Activated CD8-positive, alpha-beta memory T cell treated with anti-CD3 and anti-CD28 coated beads, Interleukin-2, amount 10 ng/mL, durations not matched to agents 7 days and 5 days (primary cell): ENCODE measurements around the gene IFT52. TPM values are rescaled to one million over a fixed set of nuclear protein-coding genes. Genes with fewer than 3 reads are reported as not detected.

Experiments
- ATAC-seq: fragments of 150-1000 bp; cut with Tn5 transposase; one replicate; pipeline ENCODE4 v1.10.0; 2021; ENCODE audit warnings: moderate library complexity
- CTCF ChIA-PET: fragments of 350-600 bp; sonication (Branson Sonifier 250); formaldehyde crosslinking; loops from one replicate; lab custom pipeline; 2021; ENCODE audit warnings: antibody characterized with exemption; lab: Charles Lee
- DNase-seq: peaks from one replicate; pipeline ENCODE4 v3.0.0-alpha.2; 2020
- H3K27ac Mint-ChIP-seq: one replicate; pipeline ENCODE4 v1.8.0; 2021; ENCODE audit warnings: mild to moderate bottlenecking, mixed read lengths
- H3K27me3 Mint-ChIP-seq: one replicate; pipeline ENCODE4 v1.8.0; 2021; ENCODE audit warnings: mixed read lengths
- H3K36me3 Mint-ChIP-seq: one replicate; pipeline ENCODE4 v1.8.0; 2021; ENCODE audit warnings: mild to moderate bottlenecking, mixed read lengths
- H3K4me1 Mint-ChIP-seq: one replicate; pipeline ENCODE4 v1.8.0; 2021; ENCODE audit warnings: mixed read lengths
- H3K4me3 Mint-ChIP-seq: one replicate; pipeline ENCODE4 v1.8.0; 2021; ENCODE audit warnings: mild to moderate bottlenecking, moderate library complexity, mixed read lengths
- H3K9me3 Mint-ChIP-seq: one replicate; pipeline ENCODE4 v1.8.0; 2022; ENCODE audit warnings: low read depth, mixed read lengths
- total RNA-seq, 2 experiments: library from RNA; stranded (reverse); gene quantifications; one replicate each; pipeline ENCODE4 v1.2.3, GENCODE V29; 2021

The IFT52 gene
- total RNA-seq, 2 experiments from 2014 or later = 15.9 to 18.3 TPM

DNA sequence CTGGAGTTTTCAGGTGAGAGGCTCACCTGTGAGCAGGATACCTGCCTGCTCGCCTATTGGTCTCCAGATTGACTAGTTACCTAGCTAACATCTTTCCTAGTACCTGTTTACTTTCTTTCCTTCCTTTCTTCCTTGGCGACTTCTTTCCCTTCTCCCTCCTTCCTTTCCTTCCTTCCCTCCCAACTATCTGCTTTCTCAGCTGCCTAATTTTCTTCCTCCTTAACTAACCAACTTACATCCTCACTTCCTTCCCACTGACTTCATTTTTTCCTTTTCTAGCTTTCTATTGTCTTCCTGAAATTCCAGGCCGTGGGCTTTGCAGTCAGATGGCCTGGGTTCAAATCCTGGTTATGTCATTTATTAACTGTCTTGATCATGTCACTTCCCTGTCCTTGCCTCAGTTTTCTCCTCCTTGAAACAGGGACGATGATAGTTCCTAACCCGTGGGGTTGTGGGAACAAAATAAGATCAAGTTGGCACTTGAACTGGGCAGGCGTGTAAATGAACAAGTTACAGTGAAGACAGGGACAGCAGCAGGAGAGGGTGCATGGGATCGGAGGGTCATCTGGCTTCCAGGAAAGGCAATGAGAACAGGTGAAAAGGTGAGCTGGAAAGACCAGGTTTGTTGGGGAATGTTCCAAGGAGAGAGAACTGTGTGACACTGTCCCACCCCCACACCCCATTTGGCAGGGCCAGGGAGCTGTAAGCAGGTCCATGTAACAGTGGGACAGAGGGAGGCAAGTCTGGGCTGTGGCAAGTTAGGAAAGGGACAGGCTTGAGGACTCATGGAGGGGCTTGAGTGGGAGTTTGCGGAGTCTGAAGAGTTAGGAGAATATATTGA, 31.4 kb upstream of the IFT52 start:
- DNase-seq (no peak), ATAC-seq (no peak)
- no peaks in the 10 kb centered on the region for H3K9me3 Mint-ChIP-seq
- no peak overlapping the region for H3K27ac Mint-ChIP-seq
- H3K4me3 Mint-ChIP-seq = no peak overlapping the region
- no peaks in the 10 kb centered on the region for H3K4me1 Mint-ChIP-seq
- no peaks in the 10 kb centered on the region for H3K27me3 Mint-ChIP-seq
- H3K36me3 Mint-ChIP-seq = no peaks in the 10 kb centered on the region
- CTCF ChIA-PET = interaction anchor here (1.1 kb wide), 1 partner anchor 21 kb away, joined by 4 read pairs; no protein-coding TSS in a partner anchor

DNA sequence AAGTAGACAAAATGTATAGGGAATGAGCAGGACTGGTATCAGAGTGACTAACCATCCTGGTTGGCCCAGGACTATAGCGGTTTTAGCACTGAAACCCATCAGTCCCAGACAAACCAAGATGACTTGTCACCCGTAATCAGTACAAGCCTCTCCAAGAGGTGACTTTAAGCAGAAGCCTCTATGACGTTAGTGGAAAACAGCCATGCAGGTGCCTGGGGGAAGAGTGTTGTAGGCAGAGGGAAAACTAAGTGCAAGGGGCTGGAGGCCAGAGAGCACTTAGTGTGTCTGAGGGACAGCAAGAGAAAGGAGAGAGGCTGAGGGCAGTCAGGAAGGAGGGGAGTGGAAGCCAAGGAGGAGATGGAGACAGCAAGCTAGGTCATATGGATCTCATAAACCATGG, 29.8 kb upstream of the IFT52 start:
- Mint-ChIP-seq H3K36me3 (no peaks in the 10 kb centered on the region), H3K4me1 (no peaks in the 10 kb centered on the region), H3K27ac (no peak overlapping the region), H3K27me3 (no peaks in the 10 kb centered on the region), H3K9me3 (no peaks in the 10 kb centered on the region), H3K4me3 (no peak overlapping the region)
- no peak for ATAC-seq
- CTCF ChIA-PET = no interaction called here
- no peak for DNase-seq

DNA sequence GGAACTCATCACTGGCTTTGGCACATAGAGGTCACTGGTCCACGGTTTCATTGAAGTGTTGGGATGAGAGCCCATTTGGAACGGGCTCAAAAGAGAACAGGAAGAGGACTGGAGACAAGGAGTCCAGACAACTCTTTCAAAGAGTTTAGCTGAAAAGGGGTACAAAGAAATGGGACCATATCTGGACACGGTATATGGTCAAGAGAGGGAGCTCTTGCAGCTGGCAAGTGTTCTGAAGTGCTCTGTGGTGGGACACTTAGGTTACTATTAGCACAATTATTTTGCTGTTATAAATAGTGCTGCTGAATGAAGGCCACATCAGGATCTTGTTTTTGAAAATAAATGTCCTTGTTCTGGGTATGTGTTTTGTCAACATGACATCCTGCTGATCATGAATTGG, 27.3 kb upstream of the IFT52 start:
- Mint-ChIP-seq H3K4me3 (no peak overlapping the region), H3K27me3 (no peaks in the 10 kb centered on the region), H3K27ac (no peak overlapping the region), H3K4me1 (no peaks in the 10 kb centered on the region), H3K9me3 (no peaks in the 10 kb centered on the region), H3K36me3 (no peaks in the 10 kb centered on the region)
- CTCF ChIA-PET = no interaction called here
- no peak for DNase-seq
- no peak for ATAC-seq

DNA sequence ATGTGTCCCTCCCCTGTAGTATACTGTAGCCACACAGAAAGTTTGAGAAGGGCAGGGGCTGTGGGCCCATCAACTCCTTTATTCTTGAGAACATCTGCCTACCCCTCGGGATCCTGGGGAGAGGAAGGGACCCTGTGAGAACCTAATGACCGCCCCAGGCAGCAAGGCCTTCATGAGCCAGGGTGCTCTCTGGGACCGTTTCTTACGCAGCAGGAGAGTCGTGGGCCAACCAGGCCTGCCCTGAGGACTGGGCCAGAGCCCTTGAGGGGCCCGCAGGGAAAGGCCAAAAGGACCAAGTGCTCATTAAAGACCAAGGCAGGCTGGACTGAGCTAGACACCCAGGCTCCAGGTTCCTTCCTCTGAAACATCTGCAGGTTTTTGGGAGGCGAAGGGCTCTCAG, 26.7 kb upstream of the IFT52 start:
- no peak for ATAC-seq
- no peaks in the 10 kb centered on the region for H3K4me1 Mint-ChIP-seq
- no peak for DNase-seq
- H3K27ac Mint-ChIP-seq = no peak overlapping the region
- no peaks in the 10 kb centered on the region for H3K36me3 Mint-ChIP-seq
- CTCF ChIA-PET = no interaction called here
- H3K27me3 Mint-ChIP-seq = no peaks in the 10 kb centered on the region
- no peaks in the 10 kb centered on the region for H3K9me3 Mint-ChIP-seq
- H3K4me3 Mint-ChIP-seq = no peak overlapping the region

DNA sequence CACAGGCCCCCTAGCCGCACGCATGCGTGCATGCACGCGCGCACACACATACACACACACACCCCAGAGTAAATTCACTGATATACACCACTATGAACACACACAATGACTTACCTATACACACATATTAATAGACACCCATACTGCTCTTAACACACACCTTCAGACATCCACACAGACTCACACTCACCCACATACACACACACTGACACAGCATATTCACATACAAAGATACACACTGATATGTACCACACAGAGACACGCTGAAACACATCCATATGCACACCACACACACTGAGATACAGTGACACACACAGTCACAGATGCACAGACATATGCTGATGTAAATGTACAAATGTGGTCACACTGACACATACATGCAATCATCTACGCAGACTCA, 26.3 kb upstream of the IFT52 start:
- DNase-seq (no peak), ATAC-seq (no peak)
- Mint-ChIP-seq H3K36me3 (no peaks in the 10 kb centered on the region), H3K9me3 (no peaks in the 10 kb centered on the region), H3K27ac (no peak overlapping the region), H3K27me3 (no peaks in the 10 kb centered on the region), H3K4me3 (no peak overlapping the region), H3K4me1 (no peaks in the 10 kb centered on the region)
- CTCF ChIA-PET = no interaction called here

DNA sequence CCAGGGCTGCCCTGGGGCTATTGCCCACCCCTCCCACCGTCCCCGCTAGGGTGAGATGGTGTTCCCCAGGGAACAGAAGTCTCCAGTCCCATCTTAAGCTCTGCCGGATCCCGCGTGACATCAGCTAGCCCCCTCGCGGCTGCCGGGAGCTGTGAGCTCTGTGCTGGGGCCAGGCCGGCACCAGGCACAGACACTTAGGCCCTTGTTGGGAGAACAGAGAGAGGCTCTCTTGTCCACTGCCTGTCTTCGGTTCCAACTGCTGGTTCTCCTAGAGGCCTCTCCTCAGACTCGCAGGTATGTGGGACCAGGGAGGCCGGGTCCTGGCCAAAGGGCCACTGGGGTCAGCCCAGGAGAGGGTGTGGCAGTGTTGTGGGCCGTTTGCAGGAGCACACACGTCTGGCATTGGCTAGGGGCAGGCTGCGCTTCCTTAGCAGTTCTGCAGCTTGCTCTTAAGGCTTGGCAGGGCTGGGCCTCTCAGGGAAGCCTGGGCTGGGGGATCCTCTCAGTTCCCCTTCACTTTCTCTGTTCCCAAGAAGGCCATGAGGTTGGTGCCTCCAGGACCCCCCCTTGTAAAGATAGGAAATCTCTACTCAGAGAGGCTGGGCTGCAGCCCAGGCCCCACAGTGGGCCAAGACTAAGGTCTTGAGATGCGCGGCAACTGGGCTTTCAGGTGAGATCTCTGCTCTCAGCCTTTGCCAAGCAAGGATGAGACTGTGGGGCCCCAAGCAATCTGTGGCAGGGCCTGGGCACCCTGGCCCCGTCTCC, 25.6 kb upstream of the IFT52 start:
- H3K4me3 Mint-ChIP-seq = no peak overlapping the region
- H3K36me3 Mint-ChIP-seq = no peaks in the 10 kb centered on the region
- DNase-seq (no peak), ATAC-seq (no peak)
- H3K4me1 Mint-ChIP-seq = no peaks in the 10 kb centered on the region
- no peaks in the 10 kb centered on the region for H3K9me3 Mint-ChIP-seq
- H3K27me3 Mint-ChIP-seq = no peaks in the 10 kb centered on the region
- no peak overlapping the region for H3K27ac Mint-ChIP-seq
- CTCF ChIA-PET = no interaction called here

DNA sequence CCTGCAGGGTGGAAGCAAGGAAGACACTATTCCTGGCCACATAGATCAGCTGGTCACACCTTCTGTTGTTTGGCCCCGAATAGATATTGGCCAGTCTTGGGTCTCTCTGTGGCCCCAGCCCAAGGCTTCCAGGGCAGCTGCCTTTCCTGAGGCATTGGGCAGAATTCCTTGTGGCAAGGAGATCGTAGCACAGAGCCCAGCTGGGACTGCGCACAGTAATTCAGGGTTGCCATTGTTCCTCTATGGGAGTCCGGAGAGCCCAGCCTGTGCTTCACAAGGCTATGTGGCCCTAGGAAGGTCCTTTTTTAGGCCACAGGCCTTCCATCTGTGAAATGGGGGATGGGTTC, 25.0 kb upstream of the IFT52 start:
- H3K27ac Mint-ChIP-seq = no peak overlapping the region
- H3K9me3 Mint-ChIP-seq = no peaks in the 10 kb centered on the region
- no peaks in the 10 kb centered on the region for H3K4me1 Mint-ChIP-seq
- H3K4me3 Mint-ChIP-seq = no peak overlapping the region
- ATAC-seq (no peak), DNase-seq (no peak)
- H3K27me3 Mint-ChIP-seq = no peaks in the 10 kb centered on the region
- CTCF ChIA-PET = no interaction called here
- H3K36me3 Mint-ChIP-seq = no peaks in the 10 kb centered on the region

DNA sequence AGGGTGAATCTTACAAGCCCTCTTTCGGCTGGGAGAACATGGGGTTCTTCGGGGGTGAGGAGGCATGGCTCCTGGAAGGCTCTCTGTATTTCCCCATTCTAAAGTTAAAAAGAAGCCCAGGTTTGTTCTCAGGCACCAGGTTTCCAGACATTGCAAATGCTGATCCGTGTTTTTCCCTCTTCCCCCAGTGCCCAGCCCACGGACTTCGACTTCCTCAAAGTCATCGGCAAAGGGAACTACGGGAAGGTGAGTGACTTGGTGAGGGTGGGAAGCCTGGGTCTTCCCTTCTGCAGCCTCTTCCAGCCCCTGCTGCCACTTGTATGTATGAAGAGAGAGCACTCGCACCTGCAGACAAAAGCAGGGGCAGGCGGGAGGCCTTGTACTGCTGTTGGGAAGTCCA, 23.3 kb upstream of the IFT52 start:
- ATAC-seq = no peak
- no peaks in the 10 kb centered on the region for H3K27me3 Mint-ChIP-seq

DNA sequence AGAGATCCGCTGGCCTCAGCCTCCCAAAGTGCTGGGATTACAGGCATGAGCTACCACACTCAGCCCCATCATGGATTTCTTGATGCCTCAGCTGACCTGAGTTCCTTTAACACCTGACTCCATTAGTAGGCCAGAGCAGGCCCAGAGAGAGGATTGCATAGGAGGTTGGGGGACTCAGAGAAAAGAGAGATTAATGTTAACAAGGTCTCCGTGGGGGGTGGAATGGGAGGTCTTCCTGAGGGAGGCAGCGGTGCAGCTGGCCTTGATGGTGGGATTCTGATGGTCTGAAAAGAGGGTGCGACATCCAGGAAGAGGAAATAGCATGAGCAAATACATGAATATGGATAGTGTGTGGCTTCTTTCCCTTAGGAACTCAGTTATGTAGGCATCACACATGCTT, 22.0 kb upstream of the IFT52 start:
- CTCF ChIA-PET = no interaction called here
- Mint-ChIP-seq H3K4me1 (no peaks in the 10 kb centered on the region), H3K27me3 (no peaks in the 10 kb centered on the region), H3K36me3 (no peaks in the 10 kb centered on the region), H3K4me3 (no peak overlapping the region), H3K27ac (no peak overlapping the region), H3K9me3 (no peaks in the 10 kb centered on the region)
- DNase-seq (no peak), ATAC-seq (no peak)

More for the DNA sequence above, 23.3 kb upstream of the IFT52 start:
- CTCF ChIA-PET = no interaction called here
- Mint-ChIP-seq H3K4me3 (no peak overlapping the region), H3K27ac (no peak overlapping the region), H3K4me1 (no peaks in the 10 kb centered on the region), H3K9me3 (no peaks in the 10 kb centered on the region), H3K36me3 (no peaks in the 10 kb centered on the region)
- DNase-seq = no peak

DNA sequence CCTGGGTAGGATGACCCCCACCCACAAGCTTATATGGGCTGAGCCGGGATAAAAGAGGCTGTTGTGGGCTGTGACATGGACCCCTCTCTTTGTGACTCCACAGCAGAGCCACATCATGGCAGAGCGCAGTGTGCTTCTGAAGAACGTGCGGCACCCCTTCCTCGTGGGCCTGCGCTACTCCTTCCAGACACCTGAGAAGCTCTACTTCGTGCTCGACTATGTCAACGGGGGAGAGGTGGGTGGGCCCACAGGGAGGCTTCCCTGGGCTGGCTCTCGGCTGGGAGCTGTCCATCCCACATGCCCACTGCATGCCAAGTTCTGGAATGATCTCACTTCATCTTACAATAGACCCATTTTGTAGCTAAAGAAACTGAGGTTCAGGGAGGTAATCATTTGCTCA, 21.5 kb upstream of the IFT52 start:
- DNase-seq (no peak), ATAC-seq (no peak)
- Mint-ChIP-seq H3K9me3 (no peaks in the 10 kb centered on the region), H3K36me3 (no peaks in the 10 kb centered on the region), H3K27me3 (no peaks in the 10 kb centered on the region), H3K4me3 (no peak overlapping the region), H3K27ac (no peak overlapping the region), H3K4me1 (no peaks in the 10 kb centered on the region)
- CTCF ChIA-PET = no interaction called here

DNA sequence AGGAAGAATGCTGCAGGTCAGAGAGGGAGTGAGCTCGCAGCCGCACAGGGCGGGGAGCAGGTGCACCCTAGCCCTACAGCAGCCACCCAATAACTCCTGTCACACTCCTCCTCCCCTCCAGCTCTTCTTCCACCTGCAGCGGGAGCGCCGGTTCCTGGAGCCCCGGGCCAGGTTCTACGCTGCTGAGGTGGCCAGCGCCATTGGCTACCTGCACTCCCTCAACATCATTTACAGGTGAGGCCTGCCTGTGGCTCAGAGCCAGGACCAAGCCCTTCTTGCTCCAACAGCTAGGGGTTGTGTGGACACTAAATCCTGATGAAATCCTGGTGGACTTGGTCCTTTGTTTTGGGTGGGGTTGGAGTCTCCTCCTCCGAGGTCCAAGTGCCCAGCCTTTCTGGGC, 20.2 kb upstream of the IFT52 start:
- Mint-ChIP-seq H3K9me3 (no peaks in the 10 kb centered on the region), H3K27ac (no peak overlapping the region), H3K4me3 (no peak overlapping the region), H3K36me3 (no peaks in the 10 kb centered on the region), H3K4me1 (no peaks in the 10 kb centered on the region), H3K27me3 (no peaks in the 10 kb centered on the region)
- CTCF ChIA-PET = no interaction called here
- DNase-seq (no peak), ATAC-seq (no peak)

DNA sequence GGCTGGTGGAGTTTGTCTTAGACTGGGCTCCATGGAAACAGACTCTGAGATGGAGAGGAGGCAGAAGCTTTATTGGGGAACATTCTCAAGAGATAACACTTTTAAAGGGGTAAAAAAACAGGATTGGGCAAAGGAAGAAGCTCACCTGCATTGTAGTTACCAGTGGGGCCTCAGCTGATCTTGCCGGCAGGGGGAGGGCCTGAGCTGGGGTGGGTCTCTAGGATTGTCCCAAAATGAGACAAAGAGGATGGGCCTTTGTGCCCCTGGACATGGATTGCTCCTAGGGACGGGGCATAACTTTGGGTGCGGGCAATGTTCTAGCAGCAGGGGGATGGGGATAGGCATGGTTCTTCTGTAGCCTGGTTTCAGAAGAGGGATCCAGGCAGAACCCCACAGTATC, 19.4 kb upstream of the IFT52 start:
- no peaks in the 10 kb centered on the region for H3K4me1 Mint-ChIP-seq
- H3K36me3 Mint-ChIP-seq = no peaks in the 10 kb centered on the region
- no peak overlapping the region for H3K4me3 Mint-ChIP-seq
- ATAC-seq = no peak
- H3K9me3 Mint-ChIP-seq = no peaks in the 10 kb centered on the region
- CTCF ChIA-PET = no interaction called here
- no peak overlapping the region for H3K27ac Mint-ChIP-seq
- no peaks in the 10 kb centered on the region for H3K27me3 Mint-ChIP-seq
- DNase-seq = no peak

DNA sequence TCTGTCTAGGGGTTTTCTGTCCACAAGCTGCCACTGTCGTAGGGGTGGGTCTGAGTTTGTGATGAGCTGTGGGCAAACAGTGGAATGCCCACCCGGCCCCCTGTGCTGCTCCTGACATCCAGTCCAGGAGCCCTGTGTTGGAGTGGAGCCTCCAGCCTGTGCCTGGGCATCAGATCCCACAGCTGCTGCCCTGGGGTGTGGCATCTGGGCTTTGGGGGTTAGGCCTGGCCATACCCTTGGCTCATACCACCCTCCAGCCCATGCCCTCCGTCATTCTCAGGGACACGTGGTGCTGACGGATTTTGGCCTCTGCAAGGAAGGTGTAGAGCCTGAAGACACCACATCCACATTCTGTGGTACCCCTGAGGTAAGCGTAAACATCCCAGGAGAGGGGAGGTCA, 19.0 kb upstream of the IFT52 start:
- Mint-ChIP-seq H3K4me3 (no peak overlapping the region), H3K9me3 (no peaks in the 10 kb centered on the region), H3K36me3 (no peaks in the 10 kb centered on the region), H3K4me1 (no peaks in the 10 kb centered on the region), H3K27me3 (no peaks in the 10 kb centered on the region), H3K27ac (no peak overlapping the region)
- CTCF ChIA-PET = no interaction called here
- ATAC-seq (no peak), DNase-seq (no peak)

DNA sequence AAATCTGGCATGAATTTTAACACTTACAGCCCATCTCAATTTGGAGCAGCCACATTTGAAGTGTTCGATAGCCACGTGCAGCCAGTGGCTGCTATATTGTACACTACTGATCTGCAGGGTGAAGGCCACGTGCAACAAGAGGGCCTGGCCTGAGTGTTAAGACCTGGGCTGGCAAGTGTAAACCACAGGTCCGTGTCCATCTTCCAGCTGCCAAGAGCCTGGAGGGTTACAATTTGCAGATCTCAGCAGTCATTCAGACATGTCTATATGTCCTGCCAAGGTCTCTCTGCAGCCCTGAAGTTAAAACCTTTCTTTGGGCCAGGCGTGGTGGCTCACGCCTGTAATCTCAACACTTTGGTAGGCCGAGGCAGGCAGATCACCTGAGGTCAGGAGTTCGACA, 17.8 kb upstream of the IFT52 start:
- Mint-ChIP-seq H3K36me3 (no peaks in the 10 kb centered on the region), H3K27ac (no peak overlapping the region), H3K9me3 (no peaks in the 10 kb centered on the region), H3K4me1 (no peaks in the 10 kb centered on the region), H3K27me3 (no peaks in the 10 kb centered on the region), H3K4me3 (no peak overlapping the region)
- no peak for ATAC-seq
- CTCF ChIA-PET = interaction anchor here (0.7 kb wide), 1 partner anchor 150 kb away, joined by 3 read pairs; no protein-coding TSS in a partner anchor
- DNase-seq = no peak
